ENCODE measurements around the gene TANC1. TPM values are rescaled to one million over a fixed set of nuclear protein-coding genes. Genes with fewer than 3 reads are reported as not detected.

Gene TANC1
- total RNA-seq, 2 experiments from 2014 or later: 0.89 to 1.1 TPM

DNA sequence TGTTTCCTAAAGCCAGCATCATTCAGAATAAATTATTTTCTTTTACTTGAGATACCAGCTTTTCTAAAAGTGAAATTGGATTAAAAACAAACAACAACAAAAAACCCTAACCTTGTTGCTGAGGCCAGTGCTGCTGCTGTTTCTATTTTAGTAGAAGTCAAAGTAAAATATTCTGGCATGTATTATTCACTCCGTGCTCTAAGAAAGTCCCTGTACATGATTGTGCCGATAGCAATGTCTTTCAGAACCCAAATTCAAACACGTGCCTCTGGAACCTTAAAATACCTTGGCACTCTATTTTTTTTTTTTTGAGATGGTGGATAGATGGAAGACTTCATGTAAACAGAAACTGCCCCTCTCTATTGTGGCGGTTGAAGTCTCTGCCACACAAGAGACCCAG lies 43.7 kb downstream of the TANC1 start:
- intact Hi-C loops (cut with DNase I, micrococcal nuclease): no loop called here
- Mint-ChIP-seq H3K9me3 (ENCODE audit: low read depth) (peaks cover 24% of the 10 kb centered on the region), H3K4me3 (no peak overlapping the region), H3K36me3 (ENCODE audit: low read depth) (peaks cover 10% of the 10 kb centered on the region), H3K27me3 (peaks cover 4% of the 10 kb centered on the region), H3K27ac (no peak overlapping the region), H3K4me1 (peaks cover 7% of the 10 kb centered on the region)
- CTCF ChIA-PET: interaction anchor here (0.7 to 1.5 kb wide), 2 partner anchors 15 to 68 kb away, joined by 3 to 7 read pairs; no protein-coding TSS in a partner anchor
- POLR2A ChIA-PET: no interaction called here
- no peak for ATAC-seq
- DNase-seq: no peak

DNA sequence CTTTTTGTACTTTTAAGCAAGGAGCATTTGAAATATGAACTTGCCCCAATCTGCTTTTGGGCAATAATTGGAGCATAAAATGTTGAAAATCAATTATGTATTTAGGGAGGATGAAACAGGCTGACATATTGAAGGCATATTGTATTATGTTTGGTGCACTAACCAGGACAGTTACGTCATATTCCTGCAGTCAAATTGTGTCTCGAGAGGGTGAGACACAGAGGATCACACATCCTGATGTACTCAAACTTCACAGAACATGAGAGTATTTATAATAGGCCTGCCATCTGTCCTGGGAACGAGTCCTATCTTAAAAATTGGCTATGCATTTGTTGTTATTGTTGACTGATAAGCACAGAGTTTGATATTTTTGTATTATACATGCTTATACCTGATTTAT lies 44.7 kb downstream of the TANC1 start:
- intact Hi-C loops (cut with DNase I, micrococcal nuclease): no loop called here
- H3K9me3 Mint-ChIP-seq (ENCODE audit: low read depth): peaks cover 24% of the 10 kb centered on the region
- ChIA-PET CTCF (interaction anchor here (1.5 kb wide), 1 partner anchor 16 kb away, joined by 7 read pairs; no protein-coding TSS in a partner anchor), POLR2A (interaction anchor here (0.6 kb wide), 1 partner anchor 625 kb away, joined by 3 read pairs; no protein-coding TSS in a partner anchor)
- H3K4me3 Mint-ChIP-seq: no peak overlapping the region
- DNase-seq (no peak), ATAC-seq (no peak)
- H3K4me1 Mint-ChIP-seq: peaks cover 7% of the 10 kb centered on the region
- H3K36me3 Mint-ChIP-seq (ENCODE audit: low read depth): peaks cover 10% of the 10 kb centered on the region
- peaks cover 4% of the 10 kb centered on the region for H3K27me3 Mint-ChIP-seq
- H3K27ac Mint-ChIP-seq: no peak overlapping the region

DNA sequence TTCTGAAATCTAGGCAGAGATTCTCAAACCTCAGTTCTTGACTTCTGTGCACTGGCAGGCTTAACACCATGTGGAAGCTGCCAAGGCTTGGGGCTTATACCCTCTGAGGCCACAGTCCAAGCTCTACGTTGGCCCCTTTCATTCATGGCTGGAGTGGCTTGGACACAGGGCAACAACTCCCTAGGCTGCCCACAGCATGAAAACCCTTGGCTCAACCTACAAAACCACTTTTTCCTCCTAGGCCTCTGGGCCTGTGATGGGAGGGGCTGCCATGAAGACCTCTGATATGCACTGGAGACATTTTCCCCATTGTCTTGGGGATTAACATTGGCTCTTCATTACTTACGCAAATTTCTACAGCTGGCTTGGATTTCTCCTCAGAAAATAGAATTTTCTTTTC lies 46.7 kb downstream of the TANC1 start:
- DNase-seq (no peak), ATAC-seq (no peak)
- peaks cover 10% of the 10 kb centered on the region for H3K36me3 Mint-ChIP-seq (ENCODE audit: low read depth)
- H3K27ac Mint-ChIP-seq: no peak overlapping the region
- peaks cover 24% of the 10 kb centered on the region for H3K9me3 Mint-ChIP-seq (ENCODE audit: low read depth)
- H3K4me1 Mint-ChIP-seq: peaks cover 5% of the 10 kb centered on the region
- H3K4me3 Mint-ChIP-seq: no peak overlapping the region
- intact Hi-C loops (cut with DNase I, micrococcal nuclease): no loop called here
- ChIA-PET CTCF (no interaction called here), POLR2A (no interaction called here)
- H3K27me3 Mint-ChIP-seq: peaks cover 4% of the 10 kb centered on the region

DNA sequence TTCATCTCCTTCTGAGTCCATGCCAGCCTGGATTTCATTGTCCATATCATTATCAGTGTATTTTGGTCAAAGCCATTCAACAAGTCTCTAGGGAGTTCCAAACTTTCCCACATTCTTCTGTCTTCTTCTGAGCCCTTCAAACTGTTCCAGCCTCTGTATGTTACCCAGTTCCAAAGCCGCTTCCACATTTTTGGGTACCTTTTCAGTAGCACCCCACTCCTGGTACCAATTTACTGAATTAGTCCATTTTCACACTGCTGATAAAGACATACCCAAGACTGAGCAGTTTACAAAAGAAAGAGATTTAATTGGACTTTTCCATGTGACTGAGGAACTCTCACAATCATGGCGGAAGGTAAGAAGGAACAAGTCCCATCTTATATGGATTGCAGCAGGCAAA lies 47.4 kb downstream of the TANC1 start:
- ATAC-seq: no peak
- ChIA-PET CTCF (no interaction called here), POLR2A (no interaction called here)
- Mint-ChIP-seq H3K36me3 (ENCODE audit: low read depth) (peaks cover 10% of the 10 kb centered on the region), H3K27ac (no peak overlapping the region), H3K4me1 (peaks cover under 1% of the 10 kb centered on the region), H3K4me3 (no peak overlapping the region), H3K27me3 (peaks cover 4% of the 10 kb centered on the region), H3K9me3 (ENCODE audit: low read depth) (peaks cover 24% of the 10 kb centered on the region)
- DNase-seq: no peak
- intact Hi-C loops (cut with DNase I, micrococcal nuclease): no loop called here

DNA sequence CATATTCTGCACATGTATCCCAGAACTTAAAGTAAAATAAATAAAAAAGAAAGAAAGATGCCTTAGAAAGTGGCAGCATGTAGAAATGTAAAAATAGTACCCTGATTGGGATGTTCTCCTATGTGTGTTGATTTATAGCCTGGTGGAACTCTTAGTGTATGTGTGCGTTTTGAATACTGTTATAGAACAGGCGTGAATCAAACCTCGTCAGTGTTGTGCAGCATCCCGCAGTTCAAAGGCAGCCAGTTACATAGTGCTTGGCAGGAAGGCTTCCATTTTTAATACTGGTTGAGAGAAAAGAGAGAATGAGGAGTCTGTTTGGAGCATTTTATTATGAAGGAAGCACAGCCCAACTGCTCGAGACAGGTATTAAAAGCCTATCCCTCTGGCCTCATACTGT lies 49.4 kb downstream of the TANC1 start:
- ChIA-PET POLR2A (no interaction called here), CTCF (no interaction called here)
- ATAC-seq (no peak), DNase-seq (no peak)
- Mint-ChIP-seq H3K36me3 (ENCODE audit: low read depth) (peaks cover 10% of the 10 kb centered on the region), H3K27me3 (peaks cover 3% of the 10 kb centered on the region), H3K4me3 (no peak overlapping the region), H3K4me1 (no peaks in the 10 kb centered on the region), H3K27ac (no peak overlapping the region), H3K9me3 (ENCODE audit: low read depth) (peaks cover 24% of the 10 kb centered on the region)
- intact Hi-C loops (cut with DNase I, micrococcal nuclease): no loop called here

DNA sequence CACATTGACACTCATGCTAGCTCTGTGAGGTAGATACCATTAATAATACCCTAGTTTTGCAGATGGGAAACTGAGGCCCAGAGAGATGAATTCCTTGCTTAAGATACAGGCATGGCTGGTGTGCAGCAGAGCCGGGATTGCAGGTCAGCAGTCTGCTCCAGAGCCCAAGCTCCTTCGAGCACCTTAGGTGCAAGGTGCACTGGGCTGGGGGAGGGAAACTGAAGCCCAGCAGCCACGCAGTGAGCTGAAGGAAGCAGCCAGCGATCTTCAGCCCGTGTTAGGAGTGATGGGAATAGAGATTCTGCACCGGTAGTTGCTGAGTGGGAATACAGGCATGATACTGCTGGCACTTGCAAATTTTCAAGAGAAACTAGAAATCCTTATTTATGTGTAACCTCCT lies 50.6 kb downstream of the TANC1 start:
- Mint-ChIP-seq H3K36me3 (ENCODE audit: low read depth) (peaks cover 10% of the 10 kb centered on the region), H3K27me3 (peaks cover 3% of the 10 kb centered on the region), H3K4me1 (no peaks in the 10 kb centered on the region), H3K27ac (no peak overlapping the region), H3K4me3 (no peak overlapping the region), H3K9me3 (ENCODE audit: low read depth) (peaks cover 21% of the 10 kb centered on the region)
- POLR2A ChIA-PET: no interaction called here
- DNase-seq (no peak), ATAC-seq (no peak)
- CTCF ChIA-PET: interaction anchor here (0.6 kb wide), 1 partner anchor 464 kb away, joined by 3 read pairs; no protein-coding TSS in a partner anchor
- intact Hi-C loops (cut with DNase I, micrococcal nuclease): no loop called here

DNA sequence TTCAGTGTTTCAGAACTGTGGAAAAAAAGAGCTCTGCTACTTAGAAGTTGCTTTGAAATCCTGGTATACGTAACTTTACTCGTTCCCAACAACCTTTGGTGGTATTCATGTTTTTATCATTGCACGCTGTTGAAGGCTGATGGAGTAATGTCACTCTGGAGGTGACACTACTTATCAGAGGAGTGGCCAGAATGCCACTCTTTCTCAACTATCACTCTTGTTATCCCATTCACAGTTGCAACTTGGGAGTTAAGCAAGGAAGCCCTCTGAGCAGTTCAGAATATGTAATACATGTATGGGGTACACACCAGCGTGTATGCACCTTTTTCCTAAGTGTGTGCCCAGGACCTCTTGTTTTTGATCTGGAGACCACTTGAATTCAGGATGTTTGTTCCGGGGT lies 53.6 kb downstream of the TANC1 start:
- POLR2A ChIA-PET: no interaction called here
- no peaks in the 10 kb centered on the region for H3K9me3 Mint-ChIP-seq (ENCODE audit: low read depth)
- CTCF ChIA-PET: interaction anchor here (1.3 kb wide), 1 partner anchor 25 kb away, joined by 4 read pairs; no protein-coding TSS in a partner anchor
- DNase-seq: no peak
- no peaks in the 10 kb centered on the region for H3K4me1 Mint-ChIP-seq
- H3K4me3 Mint-ChIP-seq: no peak overlapping the region
- intact Hi-C loops (cut with DNase I, micrococcal nuclease): no loop called here
- H3K36me3 Mint-ChIP-seq (ENCODE audit: low read depth): no peaks in the 10 kb centered on the region
- no peak for ATAC-seq
- H3K27ac Mint-ChIP-seq: no peak overlapping the region
- no peaks in the 10 kb centered on the region for H3K27me3 Mint-ChIP-seq

DNA sequence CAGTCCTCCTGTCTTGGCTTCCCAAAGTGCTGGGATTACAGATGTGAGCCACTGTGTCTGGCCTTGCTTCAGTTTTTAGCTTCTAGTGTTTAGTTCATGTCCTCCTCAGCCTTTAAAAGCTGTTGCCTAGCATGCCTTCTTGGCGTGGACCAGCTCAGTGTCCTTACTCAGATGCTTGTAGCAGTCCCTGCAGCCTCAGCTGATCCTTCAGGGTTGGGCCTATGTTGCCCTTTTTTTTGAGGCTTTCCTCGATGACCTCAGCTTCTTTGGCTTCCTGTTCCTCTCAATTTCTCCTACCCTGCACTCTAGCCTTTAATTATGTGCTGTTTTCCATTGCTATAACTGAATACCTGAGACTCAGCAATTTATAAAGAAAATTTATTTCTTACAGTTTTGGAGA lies 57.7 kb downstream of the TANC1 start:
- no peaks in the 10 kb centered on the region for H3K4me1 Mint-ChIP-seq

DNA sequence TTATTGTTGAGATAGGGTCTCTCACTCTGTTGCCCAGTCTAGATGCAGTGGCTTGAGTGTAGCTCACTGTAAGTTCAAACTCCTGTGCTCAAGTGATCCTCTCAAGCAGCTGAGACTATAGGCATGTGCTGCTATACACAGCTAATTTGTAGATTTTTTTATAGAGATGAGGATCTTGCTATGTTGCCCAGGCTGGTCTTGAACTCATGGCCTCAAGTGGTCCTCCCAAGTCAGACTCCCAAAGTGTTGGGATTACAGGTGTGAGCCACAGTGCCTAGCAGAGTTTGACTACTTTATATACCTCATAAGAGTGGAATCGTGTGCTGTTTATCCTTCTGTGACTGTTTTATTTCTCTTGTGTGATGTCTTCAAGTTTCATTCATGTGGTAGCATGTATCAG lies 60.3 kb downstream of the TANC1 start:
- H3K4me1 Mint-ChIP-seq: no peaks in the 10 kb centered on the region
- no peaks in the 10 kb centered on the region for H3K36me3 Mint-ChIP-seq (ENCODE audit: low read depth)
- DNase-seq: no peak
- no peak overlapping the region for H3K27ac Mint-ChIP-seq
- H3K4me3 Mint-ChIP-seq: no peak overlapping the region
- ChIA-PET POLR2A (no interaction called here), CTCF (no interaction called here)
- ATAC-seq: no peak
- no peaks in the 10 kb centered on the region for H3K27me3 Mint-ChIP-seq
- intact Hi-C loops (cut with DNase I, micrococcal nuclease): no loop called here
- no peaks in the 10 kb centered on the region for H3K9me3 Mint-ChIP-seq (ENCODE audit: low read depth)

More for the DNA sequence above, 57.7 kb downstream of the TANC1 start:
- H3K9me3 Mint-ChIP-seq (ENCODE audit: low read depth): no peaks in the 10 kb centered on the region
- no peak overlapping the region for H3K4me3 Mint-ChIP-seq
- ChIA-PET POLR2A (no interaction called here), CTCF (interaction anchor here (0.6 kb wide), 1 partner anchor 117 kb away, joined by 4 read pairs; no protein-coding TSS in a partner anchor)
- H3K27ac Mint-ChIP-seq: no peak overlapping the region
- ATAC-seq (no peak), DNase-seq (no peak)
- no peaks in the 10 kb centered on the region for H3K36me3 Mint-ChIP-seq (ENCODE audit: low read depth)
- no peaks in the 10 kb centered on the region for H3K27me3 Mint-ChIP-seq
- intact Hi-C loops (cut with DNase I, micrococcal nuclease): no loop called here

DNA sequence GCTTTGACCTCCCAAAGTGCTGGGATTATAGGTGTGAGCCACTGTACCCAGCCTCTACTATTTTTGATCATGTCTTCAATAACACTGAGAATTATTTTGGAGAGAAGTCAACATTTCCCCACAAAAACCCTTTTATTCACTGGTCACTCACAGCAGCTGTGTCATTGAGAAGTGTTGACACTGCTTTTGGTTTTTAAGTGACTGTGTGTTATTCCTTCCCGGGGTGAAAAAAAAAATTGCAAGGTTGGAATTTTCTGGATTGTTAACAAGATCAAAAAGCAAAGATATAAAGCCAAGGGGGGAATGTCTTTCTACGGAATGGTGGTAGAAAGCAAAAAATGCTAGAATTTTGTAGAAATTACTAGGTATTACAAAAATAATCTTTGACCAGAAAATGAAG lies 61.5 kb downstream of the TANC1 start:
- DNase-seq (no peak), ATAC-seq (no peak)
- ChIA-PET CTCF (no interaction called here), POLR2A (no interaction called here)
- H3K36me3 Mint-ChIP-seq (ENCODE audit: low read depth): no peaks in the 10 kb centered on the region
- no peak overlapping the region for H3K4me3 Mint-ChIP-seq
- H3K4me1 Mint-ChIP-seq: no peaks in the 10 kb centered on the region
- intact Hi-C loops (cut with DNase I, micrococcal nuclease): no loop called here
- H3K27me3 Mint-ChIP-seq: no peaks in the 10 kb centered on the region
- no peak overlapping the region for H3K27ac Mint-ChIP-seq
- no peaks in the 10 kb centered on the region for H3K9me3 Mint-ChIP-seq (ENCODE audit: low read depth)

DNA sequence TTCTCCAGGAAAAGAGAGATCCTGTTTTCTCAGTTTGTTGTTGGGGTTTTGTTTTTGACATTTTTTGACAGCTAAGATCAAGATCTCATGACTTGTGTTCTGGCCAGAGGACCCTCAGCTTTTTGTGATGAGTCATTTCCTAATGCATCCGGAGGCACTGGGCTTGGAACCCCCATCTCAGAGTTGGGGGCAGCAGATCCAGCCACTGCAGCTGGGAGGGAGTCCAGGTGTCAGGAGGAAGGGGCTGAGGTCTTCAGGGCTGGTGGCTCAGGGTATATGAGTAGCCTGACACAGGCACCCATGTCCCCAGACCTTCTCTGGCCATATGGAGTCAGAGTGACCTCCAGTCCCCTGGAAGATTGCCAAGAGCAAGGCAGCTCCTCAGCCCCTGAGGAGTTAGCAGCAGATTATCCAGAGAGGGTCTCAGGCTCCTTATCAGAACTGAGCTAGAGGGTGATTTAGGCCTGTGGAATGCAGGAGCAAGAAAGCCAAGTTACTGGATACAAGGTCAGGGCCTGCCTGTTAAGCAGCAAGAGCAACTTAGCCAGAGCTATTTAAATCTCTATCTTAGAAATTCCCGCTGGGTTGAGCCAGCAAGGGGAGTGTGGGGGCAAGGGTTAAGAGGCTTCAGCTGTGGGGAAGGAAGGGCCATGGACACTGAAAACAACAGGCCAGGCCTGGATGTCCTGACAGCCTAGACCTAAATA lies 62.4 kb downstream of the TANC1 start:
- intact Hi-C loops (cut with DNase I, micrococcal nuclease): no loop called here
- no peaks in the 10 kb centered on the region for H3K36me3 Mint-ChIP-seq (ENCODE audit: low read depth)

DNA sequence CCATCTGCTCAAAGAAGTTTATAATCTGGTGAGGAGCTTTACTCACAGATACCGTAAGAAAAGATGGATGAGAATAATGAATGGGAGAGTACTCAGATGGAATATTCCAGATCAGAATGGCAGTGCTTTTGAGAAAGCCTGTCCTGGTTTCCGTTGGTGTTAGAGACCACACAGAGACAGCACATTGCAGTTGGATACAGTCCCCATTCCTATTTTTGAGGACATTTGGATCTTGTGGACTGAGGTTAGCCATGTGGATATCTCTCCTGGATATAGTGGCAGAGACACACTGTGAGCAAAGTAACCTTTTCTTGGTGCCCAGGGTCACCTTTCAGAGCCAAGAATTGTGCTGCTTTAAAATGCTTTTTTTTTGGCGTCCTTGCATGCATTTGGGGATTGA lies 63.7 kb downstream of the TANC1 start:
- DNase-seq (no peak), ATAC-seq (no peak)
- Mint-ChIP-seq H3K27me3 (no peaks in the 10 kb centered on the region), H3K4me1 (no peaks in the 10 kb centered on the region), H3K27ac (no peak overlapping the region), H3K9me3 (ENCODE audit: low read depth) (peaks cover 2% of the 10 kb centered on the region), H3K4me3 (no peak overlapping the region), H3K36me3 (ENCODE audit: low read depth) (no peaks in the 10 kb centered on the region)
- POLR2A ChIA-PET: no interaction called here
- intact Hi-C loops (cut with DNase I, micrococcal nuclease): no loop called here
- CTCF ChIA-PET: no interaction called here

More for the DNA sequence above, 62.4 kb downstream of the TANC1 start:
- ATAC-seq (no peak), DNase-seq (no peak)
- no peak overlapping the region for H3K27ac Mint-ChIP-seq
- H3K4me1 Mint-ChIP-seq: no peaks in the 10 kb centered on the region
- H3K27me3 Mint-ChIP-seq: no peaks in the 10 kb centered on the region
- H3K4me3 Mint-ChIP-seq: no peak overlapping the region
- CTCF ChIA-PET: interaction anchor here (0.7 kb wide), 1 partner anchor 56 kb away, joined by 4 read pairs; no protein-coding TSS in a partner anchor
- no peaks in the 10 kb centered on the region for H3K9me3 Mint-ChIP-seq (ENCODE audit: low read depth)
- POLR2A ChIA-PET: no interaction called here

All from activated CD4-positive, alpha-beta T cell treated with anti-CD3 and anti-CD28 coated beads for 36 hours (primary cell).